Suppressor macrophage treated with lipopolysaccharide for 4 hours (primary cell): Measurements from ENCODE around the gene RBM17.
"Not testable (repeated sequence)": the region's sequence is repeated elsewhere in the genome, so short reads cannot be mapped to it uniquely, and the experiment has no call there.

ENCODE experiments used
- DNase-seq: peaks from one replicate; pipeline ENCODE4 v3.0.0-alpha.2; 2020

The RBM17 gene

DNA sequence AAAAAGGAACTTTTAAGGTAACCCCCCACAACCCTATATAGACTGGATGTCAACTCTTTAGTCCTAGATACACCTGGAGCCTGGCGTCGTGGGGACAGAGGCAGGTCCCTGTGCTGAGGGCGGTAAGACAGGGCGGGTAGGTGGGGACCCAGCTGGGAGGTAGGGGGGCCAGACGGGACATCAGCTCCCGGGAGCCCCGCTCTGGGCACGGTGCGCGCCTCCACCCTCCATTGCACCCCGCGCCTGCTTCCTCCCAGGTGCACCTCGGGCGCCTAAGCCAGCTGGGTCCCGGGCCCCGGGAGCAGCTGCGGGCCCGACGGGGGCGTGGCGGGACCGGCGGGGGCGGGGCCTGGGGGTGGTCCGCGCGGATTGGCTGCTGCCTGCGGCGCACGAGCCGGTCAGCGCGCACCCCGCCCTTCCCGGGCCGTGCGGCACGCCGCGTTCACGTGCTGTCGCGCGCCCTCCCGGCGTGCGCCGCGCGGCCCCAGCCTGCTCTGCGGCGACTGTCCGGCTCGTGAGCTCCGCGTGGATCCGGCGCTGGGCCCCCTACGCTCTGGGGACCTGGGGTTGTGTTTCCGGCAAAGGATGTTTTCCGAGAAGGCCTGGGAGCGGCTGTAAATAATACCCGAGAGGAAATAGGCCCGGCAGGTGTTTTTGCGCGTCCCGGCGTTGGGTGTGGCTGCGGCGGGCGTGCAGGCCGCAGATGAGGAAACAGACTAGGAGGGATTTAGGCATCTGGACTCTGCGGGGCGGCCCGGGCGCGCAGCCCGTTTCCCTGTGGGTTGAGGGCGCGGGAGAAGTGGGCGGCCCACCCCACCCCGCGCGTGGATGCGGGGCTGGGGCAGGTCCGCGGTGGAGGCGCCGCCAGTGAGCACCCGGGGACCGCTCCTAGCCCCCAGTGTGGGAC is 74.8 kb downstream of the RBM17 start:
- DNase-seq, result peak; percentile 94

DNA sequence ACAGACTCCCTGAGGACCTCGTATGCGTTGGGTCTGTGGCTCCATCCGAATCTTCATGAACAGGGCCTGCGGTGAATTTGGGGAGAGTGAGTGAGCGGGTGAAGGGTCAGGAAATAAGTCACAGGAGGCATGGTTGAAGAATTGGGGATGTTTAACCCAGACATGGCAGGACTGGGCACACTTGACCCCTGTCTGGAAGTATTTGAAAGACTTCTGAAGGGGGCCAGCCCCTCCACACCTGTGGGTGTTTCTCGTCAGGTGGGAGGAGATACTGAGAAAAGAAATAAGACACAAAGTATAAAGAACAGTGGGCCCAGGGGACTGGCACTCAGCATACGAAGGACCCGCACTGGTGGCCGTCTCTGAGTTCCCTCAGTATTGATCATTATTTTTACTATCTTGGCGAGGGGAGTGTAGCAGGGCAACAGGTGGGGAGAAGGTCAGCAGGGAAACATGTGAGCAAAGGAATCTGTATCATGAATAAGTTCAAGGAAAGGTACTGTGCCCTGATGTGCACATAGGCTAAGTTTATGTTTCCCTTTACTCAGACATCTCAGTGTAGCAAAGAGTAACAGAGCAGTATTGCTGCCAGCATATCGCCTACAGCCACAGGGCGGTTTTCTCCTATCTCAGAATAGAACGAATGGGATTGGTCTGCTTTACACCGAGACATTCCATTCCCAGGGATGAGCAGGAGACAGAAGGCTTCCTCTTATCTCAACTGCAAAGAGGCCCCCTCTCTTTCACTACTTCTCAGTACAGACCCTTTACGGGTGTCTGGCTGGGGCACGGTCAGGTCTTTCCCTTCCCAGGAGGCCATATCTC is 75.6 kb downstream of the RBM17 start:
- DNase-seq, result no peak

DNA sequence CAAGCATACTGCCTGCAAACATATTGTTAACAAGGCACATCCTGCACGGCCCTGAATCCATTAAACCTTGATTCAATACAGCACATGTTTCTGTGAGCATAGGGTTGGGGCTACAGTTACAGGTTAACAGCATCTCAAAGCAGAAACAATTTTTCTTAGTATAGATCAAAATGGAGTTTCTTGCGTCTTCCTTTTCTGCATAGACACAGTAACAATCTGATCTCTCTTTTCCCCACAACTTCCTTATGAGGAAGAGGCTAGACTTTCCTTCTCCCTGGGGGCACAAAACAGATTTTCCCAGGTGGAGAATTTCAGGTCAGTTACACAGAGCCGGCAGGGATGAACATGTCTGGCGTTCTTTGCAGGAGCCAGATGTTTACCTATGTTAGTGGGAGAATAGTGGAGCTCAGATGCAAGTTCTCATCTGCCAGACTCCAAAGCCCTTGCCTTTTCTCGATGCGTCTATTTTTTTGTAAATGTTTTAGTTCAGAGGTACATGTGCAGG is 76.4 kb downstream of the RBM17 start:
- no peak for DNase-seq

DNA sequence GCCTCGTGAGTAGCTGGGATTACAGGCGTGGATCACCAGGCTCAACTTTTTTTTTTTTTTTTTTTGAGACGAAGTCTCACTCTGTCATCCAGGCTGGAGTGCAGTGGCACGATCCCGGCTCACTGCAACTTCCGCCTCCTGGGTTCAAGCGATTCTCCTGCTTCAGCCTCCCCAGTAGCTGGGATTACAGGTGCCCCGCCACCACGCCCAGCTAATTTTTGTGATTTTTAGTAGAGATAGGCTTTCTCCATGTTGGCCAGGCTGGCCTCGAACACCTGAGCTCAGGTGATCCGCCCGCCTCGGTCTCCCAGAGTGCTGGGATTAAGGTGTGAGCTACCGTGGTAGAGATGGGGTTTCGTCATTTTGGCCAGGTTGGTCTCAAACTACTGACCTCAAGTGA is 77.1 kb downstream of the RBM17 start:
- DNase-seq, result not testable (repeated sequence)
